Testis (tissue), 3 donors: ENCODE data around the gene SNPH. TPM values are rescaled to one million over a fixed set of nuclear protein-coding genes. Genes with fewer than 3 reads are reported as not detected.

Source experiments
- DNase-seq: peaks from one replicate; pipeline ENCODE4 v3.0.0-alpha.2; 2019
- H3K27ac ChIP-seq, 2 donors: fragments of 200-600 bp; sonication (generic); one replicate each; pipeline ENCODE4 v1.5.1; 2019
- H3K27me3 ChIP-seq: fragments of 200-600 bp; sonication (generic); one replicate; pipeline ENCODE4 v1.5.1; 2019
- H3K36me3 ChIP-seq: fragments of 200-600 bp; sonication (generic); one replicate; pipeline ENCODE4 v1.5.1; 2017; ENCODE audit warnings: low read depth; ENCODE audit errors: missing control alignments
- H3K4me1 ChIP-seq: fragments of 200-600 bp; sonication (generic); one replicate; pipeline ENCODE4 v1.5.1; 2019
- H3K4me3 ChIP-seq, 2 donors: fragments of 200-600 bp; sonication (generic); one replicate each; pipeline ENCODE4 v1.5.1; 2017 to 2019
- H3K9me3 ChIP-seq: fragments of 200-600 bp; sonication (generic); one replicate; pipeline ENCODE4 v1.5.1; 2017
- CTCF ChIP-seq, 3 experiments: fragments of 450-650 bp in 2 of 3; fragments of 200-600 bp in 1 of 3; sonication (generic) in 1 of 3; IDR thresholded peaks; one replicate each; pipeline ENCODE4 v1.5.1; 2016 to 2019; ENCODE audit warnings: antibody characterized with exemption in 3 of 3, mild to moderate bottlenecking in 2 of 3, moderate library complexity in 1 of 3
- POLR2A ChIP-seq: fragments of 450-650 bp; IDR thresholded peaks from one replicate; pipeline ENCODE4 v1.6.1; 2017; ENCODE audit warnings: antibody characterized with exemption, mild to moderate bottlenecking, moderate library complexity
- WGBS, 2 donors: methylation state at CpG; one replicate each; pipeline ENCODE4 v1.1.5; 2018; 5-methylcytosine and 5-hydroxymethylcytosine counted together
- intact Hi-C: fragments of 100-400 bp; cut with DNase I; formaldehyde crosslinking; loops from one replicate; pipeline ENCODE4 v1.15.1; 2023; ENCODE audit warnings: low total_unique reads
- polyA plus RNA-seq: library from polyadenylated mRNA; stranded (reverse); fragments of 350-450 nt; fragmentation: Illumina TruSeq; extraction: RNeasy Lipid Tissue Mini Kit (QIAGEN cat#74804); gene quantifications from one replicate; pipeline ENCODE4 v1.2.3, GENCODE V29; 2014; ENCODE audit warnings: low read depth, low replicate concordance; ENCODE audit not compliant: insufficient read depth
- total RNA-seq, 2 donors: library from RNA; depleted of rRNA; stranded (reverse); fragments of >200 nt; gene quantifications; one replicate each; pipeline ENCODE4 v1.2.3, GENCODE V29; 2016

SNPH gene
- total and polyA plus RNA-seq, 3 donors from 2014 or later: 4.2 to 10.4 (median 9.0) TPM

- intact Hi-C loops: loop anchor here (10.0 kb wide), 1 partner anchor 115 kb away; no protein-coding TSS in a partner anchor
- H3K27ac ChIP-seq: no peak overlapping the region
- H3K4me1 ChIP-seq: peaks cover 2% of the 10 kb centered on the region
- no peaks in the 10 kb centered on the region for H3K27me3 ChIP-seq
- H3K9me3 ChIP-seq: no peaks in the 10 kb centered on the region
- H3K36me3 ChIP-seq: no peaks in the 10 kb centered on the region
- no peak for TF ChIP-seq CTCF (IDR thresholded peaks at IDR 0.05)
- WGBS, 2 donors: 70 to 82% methylated on average over 2 to 4 of the region's 4 CpGs
- no peak overlapping the region for H3K4me3 ChIP-seq
- no peak for DNase-seq
Observed at GRCh38 chr20:1319462-1319861, 53.4 kb downstream of the SNPH start.

- Histone ChIP-seq H3K4me1 (peaks cover 7% of the 10 kb centered on the region), H3K36me3 (no peaks in the 10 kb centered on the region), H3K9me3 (no peaks in the 10 kb centered on the region), H3K4me3 (no peak overlapping the region), H3K27ac (no peak overlapping the region), H3K27me3 (no peaks in the 10 kb centered on the region)
- TF ChIP-seq POLR2A (no peak), CTCF (IDR thresholded peaks at IDR 0.05) (no peak)
- DNase-seq: no peak
- intact Hi-C loops: no loop called here
- 80 to 98% methylated on average over 1 to 6 of the region's 6 CpGs for WGBS, 2 donors
Observed at GRCh38 chr20:1320016-1320415, 53.9 kb downstream of the SNPH start.

- Histone ChIP-seq H3K27me3 (no peaks in the 10 kb centered on the region), H3K4me3 (no peak overlapping the region), H3K4me1 (peaks cover 11% of the 10 kb centered on the region), H3K36me3 (no peaks in the 10 kb centered on the region), H3K27ac (no peak overlapping the region), H3K9me3 (no peaks in the 10 kb centered on the region)
- no peak for DNase-seq
- 71 to 77% methylated on average over 15 to 17 of the region's 17 CpGs for WGBS, 2 donors
- intact Hi-C loops: no loop called here
- TF ChIP-seq POLR2A (no peak), CTCF (IDR thresholded peaks at IDR 0.05) (no peak)
Observed at GRCh38 chr20:1320902-1321653, 55.0 kb downstream of the SNPH start.

- no peak for DNase-seq
- no peak overlapping the region for H3K4me3 ChIP-seq
- intact Hi-C loops: no loop called here
- no peaks in the 10 kb centered on the region for H3K27me3 ChIP-seq
- no peak for TF ChIP-seq CTCF (IDR thresholded peaks at IDR 0.05)
- TF ChIP-seq POLR2A: no peak
- WGBS, 2 donors: 36 to 63% methylated on average over 4 of the region's 4 CpGs
- no peaks in the 10 kb centered on the region for H3K36me3 ChIP-seq
- no peaks in the 10 kb centered on the region for H3K9me3 ChIP-seq
- H3K4me1 ChIP-seq: peaks cover 16% of the 10 kb centered on the region
- no peak overlapping the region for H3K27ac ChIP-seq
Observed at GRCh38 chr20:1321654-1321939, 55.5 kb downstream of the SNPH start.
